Measurements from ENCODE around the gene GGT1.
A peak's percentile ranks its signal among the peaks of the same experiment; 100 is the strongest.

Gene GGT1

DNA sequence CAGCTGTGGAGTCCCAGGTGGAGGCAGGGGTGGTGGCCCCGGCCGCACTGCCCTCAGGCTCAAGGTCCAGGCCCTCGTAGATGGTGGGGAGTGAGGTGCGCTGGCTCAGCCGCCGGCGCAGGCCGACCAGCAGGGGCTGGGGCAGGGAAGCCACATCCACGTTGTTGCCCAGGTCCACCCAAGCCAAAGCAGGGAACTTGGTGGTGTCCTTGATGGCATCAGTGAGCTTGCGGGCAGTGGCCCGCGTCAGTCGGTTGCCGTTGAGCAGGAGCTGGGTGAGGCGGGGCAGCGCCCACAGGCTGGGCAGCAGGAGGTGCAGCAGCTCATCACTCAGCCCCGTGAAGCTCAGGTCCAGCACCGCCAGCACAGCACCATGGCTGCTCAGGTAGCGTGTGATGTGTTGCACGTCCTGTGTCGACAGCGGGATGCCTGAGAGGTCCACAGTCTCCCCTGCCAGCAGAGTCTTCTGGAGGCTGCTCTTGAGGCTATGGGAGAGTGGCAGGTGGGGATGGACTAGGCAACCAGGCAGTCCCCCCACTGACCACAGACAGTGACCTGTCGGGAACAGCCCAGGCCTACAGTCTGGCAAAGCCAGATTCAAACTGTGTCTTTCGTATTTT, 17.0 kb upstream of the GGT1 start:
- H3K9ac ChIP-seq (ENCODE audit: low read depth, low read length) = no peak overlapping the region
- H3K9me3 ChIP-seq (ENCODE audit: insufficient read depth, low read depth, low read length) = no peaks in the 10 kb centered on the region
- no peaks in the 10 kb centered on the region for H3K27me3 ChIP-seq (ENCODE audit: insufficient read depth, low read length)
- no peaks in the 10 kb centered on the region for H3K4me1 ChIP-seq (ENCODE audit: insufficient read depth, low read length)
- H3K36me3 ChIP-seq (ENCODE audit: insufficient read depth, low read depth, low read length) = peaks cover 13% of the 10 kb centered on the region
- H3K4me3 ChIP-seq (ENCODE audit: low read length) = no peak overlapping the region
- no peak overlapping the region for H3K27ac ChIP-seq (ENCODE audit: low read length)

DNA sequence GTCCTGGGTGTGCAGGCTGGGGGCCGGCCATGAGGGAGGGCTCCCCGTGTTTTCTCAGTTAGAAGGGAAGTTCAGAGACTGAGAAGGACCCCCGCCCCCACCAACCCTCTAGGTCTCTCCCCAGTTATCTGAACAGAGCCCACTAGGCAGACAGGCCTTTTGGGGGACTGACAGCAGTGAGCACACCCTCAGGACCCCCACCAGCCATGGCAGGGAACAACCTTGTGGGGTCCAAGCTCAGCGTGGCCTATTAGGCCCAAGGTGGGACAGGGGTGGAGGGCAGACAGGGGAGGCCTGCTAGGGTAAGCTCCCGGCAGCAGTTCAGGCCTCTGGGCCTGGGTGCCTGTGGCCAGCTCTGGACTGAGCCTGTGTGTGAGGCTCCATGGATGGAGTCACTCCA, 15.7 kb upstream of the GGT1 start:
- H3K27me3 ChIP-seq (ENCODE audit: insufficient read depth, low read length) = no peaks in the 10 kb centered on the region
- peaks cover 2% of the 10 kb centered on the region; the same call in 1 of the 2 replicates for H3K4me1 ChIP-seq (ENCODE audit: insufficient read depth, low read length)
- H3K4me3 ChIP-seq (ENCODE audit: low read length) = no peak overlapping the region
- H3K9ac ChIP-seq (ENCODE audit: low read depth, low read length) = no peak overlapping the region
- no peaks in the 10 kb centered on the region for H3K9me3 ChIP-seq (ENCODE audit: insufficient read depth, low read depth, low read length)
- H3K27ac ChIP-seq (ENCODE audit: low read length) = no peak overlapping the region
- H3K36me3 ChIP-seq (ENCODE audit: insufficient read depth, low read depth, low read length) = peaks cover 13% of the 10 kb centered on the region

DNA sequence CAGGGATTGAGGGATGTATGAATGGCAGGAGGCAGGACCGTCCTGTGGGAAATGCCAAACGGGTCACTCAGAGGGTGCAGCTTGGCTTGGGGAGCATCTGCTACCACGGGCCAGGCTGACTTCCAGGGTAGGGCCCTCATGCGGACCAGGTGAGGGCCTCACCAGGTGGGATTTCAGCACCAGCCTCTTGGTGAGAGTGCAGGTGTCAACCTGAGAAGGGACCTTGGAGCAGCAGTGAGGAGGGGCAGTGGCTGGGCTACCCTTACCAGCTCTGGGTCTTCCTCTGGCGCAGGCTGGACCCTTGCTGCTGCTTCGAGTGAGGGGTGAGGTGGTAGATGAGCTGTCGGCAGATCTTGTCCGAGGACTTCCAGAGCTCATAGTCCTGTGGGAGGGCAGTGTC, 15.0 kb upstream of the GGT1 start:
- Histone ChIP-seq H3K4me3 (ENCODE audit: low read length) (no peak overlapping the region), H3K9me3 (ENCODE audit: insufficient read depth, low read depth, low read length) (no peaks in the 10 kb centered on the region), H3K27me3 (ENCODE audit: insufficient read depth, low read length) (no peaks in the 10 kb centered on the region), H3K4me1 (ENCODE audit: insufficient read depth, low read length) (peaks cover 2% of the 10 kb centered on the region; the same call in 1 of the 2 replicates), H3K9ac (ENCODE audit: low read depth, low read length) (no peak overlapping the region), H3K27ac (ENCODE audit: low read length) (no peak overlapping the region), H3K36me3 (ENCODE audit: insufficient read depth, low read depth, low read length) (peaks cover 13% of the 10 kb centered on the region)

GRCh38 chr22:24588381-24588756, 14.6 kb upstream of the GGT1 start:
- H3K27me3 ChIP-seq (ENCODE audit: insufficient read depth, low read length) = no peaks in the 10 kb centered on the region
- H3K4me1 ChIP-seq (ENCODE audit: insufficient read depth, low read length) = peaks cover 2% of the 10 kb centered on the region; the same call in 1 of the 2 replicates
- H3K27ac ChIP-seq (ENCODE audit: low read length) = no peak overlapping the region
- H3K9me3 ChIP-seq (ENCODE audit: insufficient read depth, low read depth, low read length) = no peaks in the 10 kb centered on the region
- no peak overlapping the region for H3K9ac ChIP-seq (ENCODE audit: low read depth, low read length)
- no peak overlapping the region for H3K4me3 ChIP-seq (ENCODE audit: low read length)
- H3K36me3 ChIP-seq (ENCODE audit: insufficient read depth, low read depth, low read length) = peaks cover 13% of the 10 kb centered on the region

GRCh38 chr22:24588757-24589481, 14.1 kb upstream of the GGT1 start:
- peaks cover 2% of the 10 kb centered on the region; the same call in 1 of the 2 replicates for H3K4me1 ChIP-seq (ENCODE audit: insufficient read depth, low read length)
- H3K9ac ChIP-seq (ENCODE audit: low read depth, low read length) = no peak overlapping the region
- peaks cover 13% of the 10 kb centered on the region for H3K36me3 ChIP-seq (ENCODE audit: insufficient read depth, low read depth, low read length)
- H3K27ac ChIP-seq (ENCODE audit: low read length) = no peak overlapping the region
- H3K4me3 ChIP-seq (ENCODE audit: low read length) = no peak overlapping the region
- H3K27me3 ChIP-seq (ENCODE audit: insufficient read depth, low read length) = no peaks in the 10 kb centered on the region
- H3K9me3 ChIP-seq (ENCODE audit: insufficient read depth, low read depth, low read length) = no peaks in the 10 kb centered on the region

GRCh38 chr22:24589518-24590030, 13.4 kb upstream of the GGT1 start:
- Histone ChIP-seq H3K9me3 (ENCODE audit: insufficient read depth, low read depth, low read length) (no peaks in the 10 kb centered on the region), H3K27me3 (ENCODE audit: insufficient read depth, low read length) (no peaks in the 10 kb centered on the region), H3K4me1 (ENCODE audit: insufficient read depth, low read length) (peaks cover 2% of the 10 kb centered on the region; the same call in 1 of the 2 replicates), H3K36me3 (ENCODE audit: insufficient read depth, low read depth, low read length) (peaks cover 13% of the 10 kb centered on the region), H3K9ac (ENCODE audit: low read depth, low read length) (no peak overlapping the region), H3K4me3 (ENCODE audit: low read length) (no peak overlapping the region), H3K27ac (ENCODE audit: low read length) (no peak overlapping the region)

DNA sequence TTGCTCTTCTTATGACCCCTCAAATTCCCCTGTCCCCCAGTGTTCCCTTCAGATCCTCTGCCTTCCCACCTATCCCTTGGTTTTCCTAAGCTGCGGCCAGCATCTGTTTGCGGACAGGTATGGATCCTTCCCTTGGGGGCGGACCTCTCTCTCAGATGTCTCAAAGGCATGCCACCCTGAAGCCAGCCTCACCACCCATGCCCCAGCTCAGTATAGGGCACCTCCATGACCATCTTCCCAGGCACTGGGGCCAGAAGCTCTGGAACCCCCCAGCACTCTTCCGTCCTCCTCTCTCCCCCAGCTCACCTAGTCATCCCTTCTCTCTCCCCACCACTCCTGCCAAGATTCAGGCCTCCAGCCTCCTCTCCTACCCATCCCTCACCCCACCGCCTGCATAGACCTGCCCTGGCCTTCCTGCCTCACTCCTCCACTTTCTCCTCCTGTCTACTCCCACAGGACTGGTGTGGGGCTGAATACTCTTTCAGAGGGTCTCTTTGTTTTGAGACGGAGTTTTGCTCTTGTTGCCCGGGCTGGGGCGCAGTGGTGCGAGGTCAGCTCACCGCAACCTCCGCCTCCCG, 12.3 kb upstream of the GGT1 start:
- Histone ChIP-seq H3K27me3 (ENCODE audit: insufficient read depth, low read length) (no peaks in the 10 kb centered on the region), H3K9me3 (ENCODE audit: insufficient read depth, low read depth, low read length) (no peaks in the 10 kb centered on the region), H3K4me1 (ENCODE audit: insufficient read depth, low read length) (peaks cover 2% of the 10 kb centered on the region; the same call in 1 of the 2 replicates), H3K9ac (ENCODE audit: low read depth, low read length) (no peak overlapping the region), H3K36me3 (ENCODE audit: insufficient read depth, low read depth, low read length) (peaks cover 13% of the 10 kb centered on the region), H3K4me3 (ENCODE audit: low read length) (no peak overlapping the region), H3K27ac (ENCODE audit: low read length) (no peak overlapping the region)

- no peaks in the 10 kb centered on the region for H3K27me3 ChIP-seq (ENCODE audit: insufficient read depth, low read length)
- H3K4me3 ChIP-seq (ENCODE audit: low read length) = no peak overlapping the region
- H3K9ac ChIP-seq (ENCODE audit: low read depth, low read length) = no peak overlapping the region
- H3K9me3 ChIP-seq (ENCODE audit: insufficient read depth, low read depth, low read length) = no peaks in the 10 kb centered on the region
- H3K27ac ChIP-seq (ENCODE audit: low read length) = no peak overlapping the region
- H3K36me3 ChIP-seq (ENCODE audit: insufficient read depth, low read depth, low read length) = peaks cover 13% of the 10 kb centered on the region
- H3K4me1 ChIP-seq (ENCODE audit: insufficient read depth, low read length) = peaks cover 2% of the 10 kb centered on the region; the same call in 1 of the 2 replicates
Observed at GRCh38 chr22:24591286-24591830, 11.6 kb upstream of the GGT1 start.

- Histone ChIP-seq H3K4me3 (ENCODE audit: low read length) (peak overlapping the region; percentile 82), H3K9me3 (ENCODE audit: insufficient read depth, low read depth, low read length) (no peaks in the 10 kb centered on the region), H3K27ac (ENCODE audit: low read length) (no peak overlapping the region), H3K4me1 (ENCODE audit: insufficient read depth, low read length) (peaks cover 2% of the 10 kb centered on the region; the same call in 1 of the 2 replicates), H3K36me3 (ENCODE audit: insufficient read depth, low read depth, low read length) (peaks cover 12% of the 10 kb centered on the region), H3K27me3 (ENCODE audit: insufficient read depth, low read length) (no peaks in the 10 kb centered on the region), H3K9ac (ENCODE audit: low read depth, low read length) (peak overlapping the region; percentile 73; the same call in 1 of the 2 replicates)
Observed at GRCh38 chr22:24592058-24592850, 10.7 kb upstream of the GGT1 start.

DNA sequence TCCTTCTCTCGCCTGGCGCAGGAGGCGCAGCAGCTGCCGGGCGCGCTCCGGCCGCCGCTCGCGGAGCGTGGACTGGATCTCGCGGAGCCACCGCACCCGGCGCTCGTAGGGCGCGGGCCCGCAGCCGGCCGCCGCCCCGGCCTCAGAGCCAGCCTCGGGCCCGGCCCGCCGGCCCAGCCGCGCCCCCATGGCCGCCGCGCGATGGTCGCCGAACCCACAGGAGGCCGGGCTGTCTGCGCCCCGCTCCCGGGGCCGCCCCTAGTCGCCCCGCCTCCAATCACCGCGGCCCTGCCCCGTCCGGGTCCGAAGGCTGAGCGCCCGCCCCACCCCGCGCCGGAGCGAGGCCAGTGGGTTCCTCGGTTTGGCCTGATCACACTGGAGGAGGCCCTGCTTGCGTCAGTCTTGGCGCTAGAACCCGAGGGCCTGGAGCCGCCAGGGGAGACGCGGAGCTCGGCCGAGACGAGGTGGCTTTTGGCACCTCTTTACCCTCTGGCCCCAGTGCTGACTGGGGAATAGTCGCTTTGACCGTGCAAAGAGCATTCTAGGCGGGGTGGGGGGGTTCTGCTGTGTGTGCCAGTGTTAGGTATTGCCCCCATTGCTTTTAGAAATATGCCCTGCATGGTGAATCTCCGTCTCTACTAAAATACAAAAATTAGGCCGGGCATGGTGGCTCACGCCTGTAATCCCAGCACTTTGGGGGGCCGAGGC, 10.0 kb upstream of the GGT1 start, which contains the start of gene LRRC75B:
TSS of gene LRRC75B (minus strand) at position 223 of the 708 bp plus-strand sequence. CDS start at position 189, 34 bp downstream.
- Histone ChIP-seq H3K27ac (ENCODE audit: low read length) (peak within 1 kb of the TSS; percentile 80), H3K4me3 (ENCODE audit: low read length) (peak within 1 kb of the TSS; percentile 82), H3K27me3 (ENCODE audit: insufficient read depth, low read length) (no peaks in the 10 kb centered on the region), H3K9ac (ENCODE audit: low read depth, low read length) (peak within 1 kb of the TSS; percentile 87), H3K4me1 (ENCODE audit: insufficient read depth, low read length) (peaks cover 2% of the 10 kb centered on the region; the same call in 1 of the 2 replicates), H3K36me3 (ENCODE audit: insufficient read depth, low read depth, low read length) (peaks cover 5% of the 10 kb centered on the region; the same call in 1 of the 2 replicates), H3K9me3 (ENCODE audit: insufficient read depth, low read depth, low read length) (no peaks in the 10 kb centered on the region)

Data from iPS-20b (cell line).